ENCODE measurements around the gene PTCD3.

GRCh38 chr2:86135653-86136052, 29.6 kb downstream of the PTCD3 start:
- TF ChIP-seq POLR2A (IDR thresholded peaks at IDR 0.05), result no peak
- TF ChIP-seq CTCF (IDR thresholded peaks at IDR 0.05), result no peak
- no peak for TF ChIP-seq EP300 (IDR thresholded peaks at IDR 0.05)

All from ovary (tissue), 3 donors.